ENCODE data around the gene FHIP1B.
A peak's percentile ranks its signal among the peaks of the same experiment; 100 is the strongest.

FHIP1B gene

GRCh38 chr11:6199174-6199810, 35.1 kb downstream of the FHIP1B start, which contains the start of gene OR52W1:
Gene OR52W1 (plus strand): TSS chr11:6199224. CDS start chr11:6199224, 0 bp downstream.
- no peak for DNase-seq

DNA sequence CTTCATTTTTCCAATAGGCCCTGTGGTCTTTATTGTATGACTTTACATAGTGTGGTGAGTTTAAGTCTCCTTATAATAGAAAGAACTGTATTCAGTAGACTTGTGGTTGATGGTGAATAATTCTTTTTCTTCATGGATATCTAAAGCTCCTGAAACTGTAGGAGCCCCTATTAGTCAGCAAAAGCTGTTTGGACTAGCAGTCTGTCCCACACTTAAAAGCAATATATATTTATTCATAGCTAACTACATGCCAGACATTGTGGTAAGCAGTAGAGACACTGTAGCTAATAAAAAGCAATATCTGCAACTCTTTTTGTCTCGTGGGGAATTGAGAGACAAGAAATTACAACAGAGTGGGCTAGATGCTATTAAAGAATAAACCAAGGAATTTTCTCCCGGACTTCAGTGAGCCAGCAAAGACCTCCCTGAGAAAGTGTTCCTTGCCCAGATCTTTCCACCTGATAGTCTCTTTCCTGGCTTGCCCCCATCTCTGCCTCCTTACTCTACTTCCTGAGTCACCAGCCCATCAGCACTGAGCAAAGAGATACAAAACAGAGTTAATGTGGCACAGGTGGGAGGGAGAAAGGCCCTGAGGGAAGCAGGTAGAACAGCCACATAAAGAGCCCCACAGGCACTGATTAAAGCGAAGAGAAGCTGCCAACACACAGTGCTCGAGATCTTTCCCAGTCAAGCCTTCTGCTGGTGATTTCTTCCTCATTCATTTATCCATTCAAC, 36.8 kb downstream of the FHIP1B start:
- DNase-seq: no peak

- no peak for DNase-seq
Observed at GRCh38 chr11:6196396-6196795, 38.0 kb downstream of the FHIP1B start.

- peak; percentile 63 to 71 for DNase-seq
Observed at GRCh38 chr11:6194065-6194581, 40.3 kb downstream of the FHIP1B start.

DNA sequence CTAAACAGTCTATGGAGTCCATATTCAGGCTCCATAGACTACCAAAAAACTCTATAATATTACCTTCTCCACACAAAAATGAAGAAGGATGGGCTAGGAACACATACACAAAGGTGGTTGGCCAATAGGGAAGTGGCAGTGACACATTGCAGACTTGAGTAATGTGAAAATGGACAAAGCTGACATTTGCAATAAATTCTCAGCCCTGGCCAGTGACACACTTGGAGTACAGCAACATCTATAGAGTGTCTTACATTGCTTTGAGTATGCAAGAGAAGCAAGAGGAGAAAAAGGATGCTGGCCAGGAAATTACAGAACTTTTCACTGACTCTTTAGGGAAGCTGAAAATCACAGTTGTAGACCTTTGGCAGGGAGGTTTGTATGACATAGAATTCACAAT, 42.7 kb downstream of the FHIP1B start:
- DNase-seq: peak; percentile 67 to 91

- DNase-seq: no peak
Observed at GRCh38 chr11:6175440-6175839, 59.0 kb downstream of the FHIP1B start.

- DNase-seq: no peak
Observed at GRCh38 chr11:6170226-6170625, 64.2 kb downstream of the FHIP1B start, which contains the start of gene OR52B2. Gene OR52B2 (minus strand): TSS chr11:6170326. CDS start chr11:6170326, 0 bp downstream.
